GM23338 (cell line): Measurements from ENCODE around the gene LDLRAD3.

Source experiments
- CTCF ChIP-seq, 2 experiments: fragments of 200-600 bp in 1 of 2; sonication (generic) in 1 of 2; conservative IDR thresholded peaks; 2 replicates each; pipeline versions ENCODE4 v1.5.1 to v1.6.1; 2016 to 2017; ENCODE audit warnings: antibody characterized with exemption in 2 of 2, low read depth in 2 of 2, mild to moderate bottlenecking in 2 of 2, moderate library complexity in 1 of 2
- EZH2 ChIP-seq: fragments of 200-600 bp; sonication (generic); IDR thresholded peaks from one replicate; pipeline ENCODE4 v1.8.0; 2017; ENCODE audit warnings: antibody characterized with exemption, mild to moderate bottlenecking, low read depth; ENCODE audit not compliant: unreplicated experiment
- REST ChIP-seq: IDR thresholded peaks from one replicate; pipeline ENCODE4 v1.6.1; 2018; ENCODE audit warnings: antibody characterized with exemption; ENCODE audit not compliant: unreplicated experiment

- TF ChIP-seq CTCF (conservative IDR thresholded peaks at IDR 0.05; ENCODE audit: low read depth in 2 of 2) (peak; percentile 11 to 51; a peak in 2 of 4 replicates), EZH2 (no peak), REST (no peak)
Observed at GRCh38 chr11:36090356-36091109, 146.7 kb downstream of the LDLRAD3 start.
